ENCODE measurements around the gene ADARB1.

Gene ADARB1

GRCh38 chr21:45234965-45235364, 160.6 kb downstream of the ADARB1 start:
- no peak for DNase-seq

GRCh38 chr21:45235488-45235887, 161.1 kb downstream of the ADARB1 start:
- DNase-seq, result no peak

- no peak for DNase-seq
Measured at GRCh38 chr21:45236481-45236880, 162.1 kb downstream of the ADARB1 start.

- no peak for DNase-seq
Measured at GRCh38 chr21:45237401-45237800, 163.0 kb downstream of the ADARB1 start.

- no peak for DNase-seq
Measured at GRCh38 chr21:45241357-45241756, 167.0 kb downstream of the ADARB1 start.

DNA sequence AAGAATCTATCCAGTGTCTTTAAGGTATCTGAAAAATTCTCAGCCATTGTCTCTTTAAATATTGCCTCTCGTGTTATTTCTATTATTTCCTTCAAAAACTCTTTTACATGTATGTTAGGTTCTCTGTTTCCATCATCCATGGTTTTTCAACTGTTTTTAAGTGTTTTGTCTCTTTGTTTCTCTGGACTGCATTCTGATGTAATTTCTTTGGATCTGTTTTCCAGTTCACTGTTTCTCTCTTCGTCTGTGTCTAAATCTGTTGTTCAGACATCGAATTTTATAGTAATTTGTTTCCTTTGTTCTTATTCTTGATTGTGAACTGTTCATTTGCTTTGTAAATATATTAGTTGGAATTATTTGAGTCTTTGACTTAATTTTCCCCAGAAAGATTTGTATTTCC, 169.2 kb downstream of the ADARB1 start:
- no peak for DNase-seq

- DNase-seq, result no peak
Measured at GRCh38 chr21:45244799-45245340, 170.5 kb downstream of the ADARB1 start.

GRCh38 chr21:45246386-45247320, 172.3 kb downstream of the ADARB1 start:
- DNase-seq, result no peak

- no peak for DNase-seq
Measured at GRCh38 chr21:45248301-45248892, 174.0 kb downstream of the ADARB1 start.

GRCh38 chr21:45248893-45249381, 174.6 kb downstream of the ADARB1 start:
- no peak for DNase-seq

- no peak for DNase-seq
Measured at GRCh38 chr21:45249626-45250025, 175.2 kb downstream of the ADARB1 start.

DNA sequence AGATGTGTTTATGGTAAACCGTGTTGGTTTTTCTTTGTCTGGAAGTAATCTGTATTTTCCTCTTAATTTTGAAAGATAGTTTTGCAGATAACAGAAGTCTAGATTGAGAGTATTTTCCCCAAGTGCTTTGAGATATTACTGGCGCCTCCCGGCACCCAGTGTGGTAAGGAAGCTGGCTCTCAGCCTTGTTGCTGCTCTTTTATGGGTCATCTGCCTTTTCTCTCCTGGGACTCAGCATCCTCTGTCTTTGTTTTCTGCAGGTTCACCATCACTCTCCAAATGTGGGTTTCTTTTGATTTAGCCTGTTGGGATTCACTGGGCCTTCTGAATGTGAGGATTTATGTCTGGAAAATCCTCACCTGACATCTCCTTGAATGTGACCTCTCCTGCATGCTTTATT, 175.9 kb downstream of the ADARB1 start:
- DNase-seq, result no peak

DNA sequence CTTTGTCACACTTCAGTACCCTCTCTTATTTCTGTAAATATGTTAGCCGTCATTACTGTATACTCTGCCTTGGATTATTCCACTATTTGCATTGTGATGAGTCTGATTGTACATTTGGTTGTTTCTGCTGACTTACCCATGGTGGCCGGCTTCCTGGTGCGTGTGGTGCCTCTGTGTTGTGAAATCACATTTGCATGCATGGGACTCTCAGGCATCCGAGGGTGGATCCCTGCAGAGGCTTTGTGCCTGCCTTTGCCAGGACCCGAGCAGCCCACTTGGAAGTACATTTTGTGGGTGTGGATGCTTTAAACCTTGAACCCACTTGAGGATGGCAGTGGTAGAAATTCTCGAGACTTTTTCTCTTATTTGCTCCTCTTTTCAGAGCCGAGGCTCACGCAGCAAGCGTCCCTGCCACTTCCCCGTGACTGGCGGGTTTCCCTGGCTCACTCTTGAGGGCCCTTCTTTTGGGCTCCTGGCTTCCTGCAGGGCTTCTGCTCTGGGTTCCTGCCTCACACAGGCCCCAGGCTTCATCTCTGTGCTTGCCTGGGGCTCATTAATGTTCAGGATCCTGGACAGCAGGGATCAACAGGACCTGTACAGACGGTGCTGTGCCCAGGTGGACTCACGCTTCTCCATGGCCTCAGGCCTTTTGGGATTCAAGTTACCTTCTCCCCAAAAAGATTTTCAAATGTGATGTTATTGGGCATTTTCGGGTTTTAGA, 176.7 kb downstream of the ADARB1 start:
- no peak for DNase-seq

DNA sequence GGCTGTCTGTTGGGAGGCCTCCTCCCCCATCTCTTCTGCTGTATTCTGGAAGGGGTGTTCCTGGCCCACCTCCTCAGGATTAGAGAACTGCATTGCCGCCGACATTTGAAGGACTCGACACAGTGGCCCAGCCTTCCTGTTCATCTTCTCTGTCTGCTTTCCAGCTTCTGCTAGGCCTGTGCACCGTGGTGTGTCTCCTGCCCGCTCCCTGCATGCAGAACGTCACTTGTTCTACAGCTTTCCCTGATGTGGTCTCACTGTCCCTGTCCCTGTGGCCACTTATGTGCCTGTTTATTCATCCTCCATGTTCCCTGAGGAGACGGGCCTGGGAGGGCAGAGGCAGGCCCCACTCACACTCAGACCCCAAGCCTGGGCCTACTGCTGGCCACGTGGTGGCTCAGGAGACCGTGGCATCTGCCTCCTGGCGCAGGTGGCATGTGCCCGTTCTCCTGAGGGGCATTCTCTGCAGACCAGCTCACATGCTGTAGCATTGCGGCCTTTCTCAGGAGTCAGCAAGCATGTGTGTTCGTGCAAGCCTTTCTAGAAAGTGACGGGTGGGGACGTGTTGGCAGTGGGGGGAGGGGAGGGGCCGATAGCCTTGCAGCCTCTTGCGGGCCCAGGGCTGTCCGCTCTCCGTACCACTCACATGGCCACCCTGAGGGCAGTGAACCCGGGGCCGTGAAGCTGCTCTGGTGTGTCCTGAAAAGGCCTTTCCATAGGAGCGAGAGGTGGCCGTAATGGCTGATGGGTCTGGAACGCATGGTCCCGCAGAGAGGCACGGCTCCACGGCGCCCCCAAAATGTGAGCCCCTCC, 177.5 kb downstream of the ADARB1 start:
- DNase-seq, result no peak

DNA sequence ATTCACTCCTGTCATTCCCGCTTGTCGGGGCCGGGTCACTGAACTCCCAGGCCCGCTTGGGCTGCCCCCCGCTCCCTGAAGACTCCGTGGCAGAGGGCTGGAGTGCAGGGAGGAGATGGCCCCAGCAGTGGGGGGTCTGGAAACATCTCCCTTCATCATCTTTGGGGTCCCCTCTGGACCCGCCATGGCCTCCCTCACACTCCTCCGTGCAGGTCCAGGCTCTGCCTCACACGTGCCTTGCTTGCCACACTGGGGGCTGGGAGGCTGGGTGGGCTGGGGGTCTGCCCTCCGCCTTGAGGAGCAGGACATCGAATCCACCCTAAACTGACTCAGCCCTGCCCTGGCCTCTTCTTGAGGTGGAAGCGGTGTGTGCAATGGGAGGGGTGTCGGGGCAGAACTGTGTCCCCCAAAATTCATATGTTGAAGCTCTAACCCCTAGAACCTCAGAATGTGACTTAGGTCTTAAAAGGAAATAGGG, 178.1 kb downstream of the ADARB1 start:
- no peak for DNase-seq

GRCh38 chr21:45253180-45253579, 178.8 kb downstream of the ADARB1 start:
- DNase-seq, result no peak

DNA sequence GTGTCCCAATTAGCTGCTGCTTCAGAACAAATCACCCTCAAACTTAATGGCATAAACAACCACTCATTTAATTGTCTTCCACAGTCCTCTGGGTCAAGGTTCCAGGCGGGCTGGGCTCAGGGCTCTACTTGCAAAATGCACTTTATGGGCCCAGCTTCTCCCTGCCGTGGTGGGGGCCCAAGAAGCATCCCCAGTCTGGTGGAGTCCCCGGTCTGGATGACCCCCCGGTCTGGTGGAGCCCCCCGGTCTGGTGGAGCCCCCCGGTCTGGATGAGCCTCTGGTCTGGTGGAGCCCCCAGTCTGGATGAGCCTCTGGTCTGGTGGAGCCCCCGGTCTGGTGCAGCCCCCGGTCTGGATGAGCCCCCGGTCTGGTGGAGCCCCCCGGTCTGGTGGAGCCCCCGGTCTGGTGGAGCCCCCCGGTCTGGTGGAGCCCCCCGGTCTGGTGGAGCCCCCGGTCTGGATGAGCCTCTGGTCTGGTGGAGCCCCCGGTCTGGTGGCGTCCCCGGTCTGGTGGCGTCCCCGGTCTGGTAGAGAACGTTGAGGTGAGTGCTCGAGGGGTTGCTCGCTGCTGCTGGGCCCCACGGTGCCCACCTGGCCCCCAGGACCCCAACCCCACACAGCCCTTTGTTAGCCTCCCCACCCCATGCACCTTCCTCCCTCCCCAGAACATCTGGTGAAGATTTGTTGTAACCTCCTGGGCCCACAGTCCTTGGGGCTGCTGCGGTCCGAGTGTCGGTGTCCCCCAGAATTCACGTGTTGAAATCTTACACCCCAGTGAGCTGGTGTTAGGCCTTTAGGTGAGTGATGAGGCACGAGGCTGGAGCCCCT, 179.5 kb downstream of the ADARB1 start:
- DNase-seq, result no peak

GRCh38 chr21:45254460-45254930, 180.1 kb downstream of the ADARB1 start:
- no peak for DNase-seq

- DNase-seq, result peak; percentile 44
Measured at GRCh38 chr21:45255381-45256020, 181.1 kb downstream of the ADARB1 start.
